Fibroblast of skin of back (primary cell): ENCODE measurements around the gene XKR7. TPM values are rescaled to one million over a fixed set of nuclear protein-coding genes. Genes with fewer than 3 reads are reported as not detected.
"Not testable (repeated sequence)": the region's sequence is repeated elsewhere in the genome, so short reads cannot be mapped to it uniquely, and the experiment has no call there.

ENCODE experiments used
- DNase-seq: peaks from one replicate; pipeline ENCODE4 v3.0.0-alpha.2; 2013
- polyA plus RNA-seq, 2 experiments: library from polyadenylated mRNA; unstranded; fragments of 120-200 nt; gene quantifications; one replicate each; pipeline ENCODE4 v1.2.1, GENCODE V29; 2013; ENCODE audit not compliant: insufficient read length in 2 of 2

The XKR7 gene, protein sequence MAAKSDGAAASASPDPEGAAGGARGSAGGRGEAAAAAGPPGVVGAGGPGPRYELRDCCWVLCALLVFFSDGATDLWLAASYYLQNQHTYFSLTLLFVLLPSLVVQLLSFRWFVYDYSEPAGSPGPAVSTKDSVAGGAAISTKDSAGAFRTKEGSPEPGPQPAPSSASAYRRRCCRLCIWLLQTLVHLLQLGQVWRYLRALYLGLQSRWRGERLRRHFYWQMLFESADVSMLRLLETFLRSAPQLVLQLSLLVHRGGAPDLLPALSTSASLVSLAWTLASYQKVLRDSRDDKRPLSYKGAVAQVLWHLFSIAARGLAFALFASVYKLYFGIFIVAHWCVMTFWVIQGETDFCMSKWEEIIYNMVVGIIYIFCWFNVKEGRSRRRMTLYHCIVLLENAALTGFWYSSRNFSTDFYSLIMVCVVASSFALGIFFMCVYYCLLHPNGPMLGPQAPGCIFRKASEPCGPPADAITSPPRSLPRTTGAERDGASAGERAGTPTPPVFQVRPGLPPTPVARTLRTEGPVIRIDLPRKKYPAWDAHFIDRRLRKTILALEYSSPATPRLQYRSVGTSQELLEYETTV
- not detected for polyA plus RNA-seq (2013, experiment 1 of 2; ENCODE audit: insufficient read length)
- not detected for polyA plus RNA-seq (2013, experiment 2 of 2; ENCODE audit: insufficient read length)

DNA sequence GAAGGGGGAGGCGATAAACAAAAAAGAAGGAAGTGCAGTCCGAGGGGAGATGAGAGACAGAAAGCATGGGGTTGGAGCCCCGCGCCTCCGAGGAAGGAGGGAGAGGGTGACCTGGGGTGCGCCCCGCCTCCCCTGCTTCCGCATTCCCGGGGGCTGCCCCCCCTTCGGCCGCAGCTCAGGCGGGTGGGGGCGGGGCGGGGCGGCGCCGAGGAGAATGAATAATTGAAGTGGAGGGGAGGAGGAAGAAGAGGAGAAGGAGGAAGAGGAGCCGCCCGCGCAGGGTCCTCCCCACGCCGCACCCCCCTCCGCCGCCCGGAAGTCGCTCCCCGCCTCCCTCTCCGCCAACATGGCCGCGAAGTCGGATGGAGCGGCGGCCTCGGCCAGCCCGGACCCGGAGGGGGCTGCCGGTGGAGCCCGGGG lies at the start of gene XKR7:
TSS of gene XKR7 (plus strand) at position 322 of the 420 bp plus-strand sequence. CDS start at position 347, 25 bp downstream.
- no peak for DNase-seq

DNA sequence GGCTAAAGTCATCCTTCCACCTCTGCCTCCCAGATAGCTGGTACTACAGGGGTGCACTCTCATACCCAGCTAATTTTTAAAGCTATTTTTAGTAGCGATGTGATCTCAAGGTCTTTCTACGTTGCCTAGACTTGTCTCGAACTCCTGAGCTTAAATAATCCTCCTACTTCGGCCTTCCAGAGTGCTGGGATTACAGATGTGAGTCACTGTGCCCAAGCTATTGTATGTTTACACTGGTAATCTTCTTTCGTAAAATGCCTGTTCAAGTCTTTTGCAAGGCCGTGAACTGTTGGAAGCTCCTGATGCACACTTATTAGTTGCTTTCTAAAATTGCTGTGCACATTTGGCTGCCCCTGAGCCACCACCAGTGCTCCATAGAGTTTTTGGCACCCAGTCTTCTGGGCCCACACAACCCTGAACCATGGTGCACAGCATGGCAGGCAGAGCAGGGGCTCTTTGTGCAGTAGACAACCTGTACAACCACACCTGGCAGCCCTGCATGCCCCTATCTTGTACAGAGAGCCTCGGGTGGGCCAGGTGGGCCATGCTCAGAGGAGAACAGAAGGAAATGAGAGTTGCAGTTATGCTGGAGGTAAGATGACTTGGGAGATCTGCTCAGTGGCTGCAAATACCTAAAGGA lies 49.4 kb upstream of the XKR7 start:
- DNase-seq, result no peak

DNA sequence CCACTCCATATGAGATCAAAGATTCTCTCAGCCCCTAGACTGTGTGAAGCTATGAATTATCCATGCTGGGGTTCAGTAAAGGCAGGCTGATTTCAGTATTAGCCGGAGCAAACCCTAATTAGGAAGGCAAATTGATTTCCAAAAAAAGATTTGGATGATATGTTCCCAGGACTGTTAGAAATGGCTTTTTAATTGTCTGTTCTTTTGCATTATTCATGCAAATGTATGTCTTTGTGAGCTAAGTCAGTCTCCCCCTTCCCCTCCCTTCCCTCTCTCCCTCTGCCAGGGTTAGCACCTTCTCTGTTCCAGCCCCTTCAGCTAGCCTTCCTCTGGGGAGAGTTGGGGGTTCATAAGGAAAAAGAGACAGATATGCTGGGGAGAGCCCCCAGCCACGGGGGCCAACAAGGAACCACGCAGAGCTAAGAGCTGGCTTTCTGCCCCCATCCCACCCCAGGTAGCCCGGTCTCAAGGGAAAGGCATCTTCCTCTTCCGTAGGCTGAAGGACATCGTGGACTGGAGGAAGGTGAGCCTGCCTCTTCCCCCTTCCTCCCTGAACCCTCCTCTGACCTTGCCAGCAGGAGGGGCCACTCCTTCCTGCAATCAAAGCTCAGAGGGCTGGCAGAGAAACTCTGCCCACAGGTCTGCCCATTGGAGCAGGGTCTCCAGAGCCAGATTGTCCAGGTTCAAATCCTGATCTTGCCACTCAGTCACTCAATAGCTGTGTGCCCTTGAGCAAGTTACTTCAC lies 48.4 kb upstream of the XKR7 start:
- DNase-seq, result no peak

DNA sequence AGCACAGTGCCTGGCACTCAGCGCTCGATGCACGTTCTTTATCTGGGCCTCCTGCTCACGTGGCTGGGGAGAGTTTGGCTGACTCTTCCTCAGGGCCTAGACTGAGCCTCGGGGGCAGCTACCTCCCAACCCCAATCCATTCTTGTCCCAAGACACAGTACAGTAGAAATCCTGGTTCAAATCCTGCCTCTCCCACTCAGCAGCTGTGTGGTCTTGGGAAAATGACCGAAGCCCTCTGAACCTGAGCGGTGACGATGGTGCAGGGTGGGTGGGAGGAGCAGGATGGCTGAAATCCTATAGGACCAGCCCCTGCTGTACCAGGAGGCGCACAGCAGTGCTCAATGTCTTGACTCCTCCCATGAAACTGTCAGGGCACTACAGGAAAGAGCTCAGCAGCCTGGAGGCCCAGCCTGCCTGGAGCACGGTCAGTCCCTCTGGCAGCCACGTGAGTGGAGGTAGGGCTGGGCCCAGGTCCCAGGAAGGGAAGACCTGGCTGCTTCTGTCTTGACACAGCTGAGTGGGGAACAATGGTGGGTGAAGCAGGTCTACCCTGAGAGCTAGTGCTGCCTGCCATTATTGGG lies 47.6 kb upstream of the XKR7 start:
- no peak for DNase-seq

DNA sequence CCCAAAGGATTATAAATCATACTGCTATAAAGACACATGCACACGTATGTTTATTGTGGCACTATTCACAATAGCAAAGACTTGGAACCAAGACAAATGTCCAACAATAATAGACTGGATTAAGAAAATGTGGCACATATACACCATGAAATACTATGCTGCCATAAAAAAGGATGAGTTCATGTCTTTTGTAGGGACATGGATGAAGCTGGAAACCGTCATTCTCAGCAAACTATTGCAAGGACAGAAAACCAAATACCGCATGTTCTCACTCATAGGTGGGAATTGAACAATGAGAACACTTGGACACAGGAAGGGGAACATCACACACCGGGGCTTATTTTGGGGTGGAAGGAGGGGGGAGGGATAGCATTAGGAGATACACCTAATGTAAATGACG lies 46.5 kb upstream of the XKR7 start:
- not testable (repeated sequence) for DNase-seq

DNA sequence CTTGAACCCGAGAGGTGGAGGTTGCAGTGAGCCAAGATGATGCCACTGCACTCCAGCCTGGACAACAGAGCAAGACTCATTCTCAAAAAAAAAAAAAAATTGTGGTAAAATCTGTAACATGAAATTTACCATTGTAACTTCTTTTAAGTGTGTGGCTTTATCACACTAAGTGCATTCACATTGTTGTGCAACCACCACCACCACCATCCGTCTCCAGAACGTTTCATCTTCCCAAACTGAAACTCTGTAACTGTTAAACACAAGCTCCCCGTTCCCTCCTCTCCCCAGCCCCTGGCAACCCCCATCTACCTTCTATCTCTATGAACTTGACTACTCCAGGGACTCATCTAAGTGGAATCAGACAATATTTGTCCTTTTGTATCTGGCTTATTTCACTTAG lies 45.8 kb upstream of the XKR7 start:
- DNase-seq, result no peak

DNA sequence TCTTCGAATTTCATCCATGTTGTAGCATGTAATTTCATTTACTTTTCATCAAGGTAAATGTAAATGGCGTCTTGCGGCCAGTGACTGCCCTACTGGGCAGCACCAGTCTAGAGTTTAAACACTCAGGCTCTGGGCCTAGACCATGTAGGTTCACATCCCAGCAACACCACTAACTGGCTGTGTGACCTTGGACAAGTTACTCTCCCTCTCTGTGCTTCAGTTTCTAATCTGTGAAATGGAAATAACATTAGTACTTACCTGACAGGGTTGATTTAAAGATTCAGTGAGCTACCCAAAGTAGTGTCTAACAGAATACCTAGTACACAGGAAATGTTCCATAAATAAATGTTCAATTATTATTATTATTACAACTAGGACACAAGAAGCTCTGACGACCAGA lies 45.4 kb upstream of the XKR7 start:
- DNase-seq, result no peak

DNA sequence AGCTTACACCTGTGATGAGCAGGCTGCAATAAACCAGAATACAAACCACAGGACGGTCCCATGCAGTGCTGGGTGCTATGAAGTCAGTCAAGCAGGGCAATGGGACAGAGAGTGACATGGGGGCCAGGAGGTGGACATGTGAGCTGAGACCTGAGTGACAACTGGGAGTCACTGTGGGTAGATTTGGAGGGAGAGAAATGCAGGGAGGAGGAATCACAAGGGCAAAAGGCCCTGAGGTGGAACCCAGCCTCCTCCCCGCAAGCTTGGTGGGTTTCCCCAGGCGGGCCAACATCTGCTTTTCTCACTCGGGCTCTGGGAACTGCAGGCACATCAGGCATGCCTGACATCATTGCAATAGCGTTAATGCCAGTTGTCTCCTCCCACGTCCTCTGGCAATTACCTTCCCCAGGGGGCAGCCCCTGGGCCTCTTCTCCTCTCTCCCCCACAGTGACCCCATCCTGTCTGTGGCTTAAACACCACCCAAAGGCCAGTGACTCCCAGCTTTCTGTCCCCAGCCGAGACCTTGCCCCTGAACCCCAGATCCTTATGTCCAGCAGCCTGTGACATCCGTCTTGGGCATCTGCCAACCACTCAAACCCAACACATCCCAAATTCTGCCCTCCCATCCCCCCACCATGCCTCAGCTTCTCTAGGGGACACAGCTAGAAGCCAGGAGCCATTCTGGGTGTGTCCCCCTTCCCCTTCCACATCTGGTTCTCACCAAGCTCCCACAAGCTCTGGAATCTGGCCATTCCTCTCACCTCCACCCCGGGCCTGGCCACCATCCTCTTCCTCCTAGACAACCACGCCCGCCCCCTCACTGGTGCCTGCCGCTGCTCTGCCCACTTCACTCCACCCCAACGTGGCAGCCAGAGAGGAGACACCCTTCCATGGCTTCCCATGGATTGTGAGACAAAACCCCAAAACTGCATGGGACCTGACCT lies 44.3 kb upstream of the XKR7 start:
- DNase-seq, result no peak

DNA sequence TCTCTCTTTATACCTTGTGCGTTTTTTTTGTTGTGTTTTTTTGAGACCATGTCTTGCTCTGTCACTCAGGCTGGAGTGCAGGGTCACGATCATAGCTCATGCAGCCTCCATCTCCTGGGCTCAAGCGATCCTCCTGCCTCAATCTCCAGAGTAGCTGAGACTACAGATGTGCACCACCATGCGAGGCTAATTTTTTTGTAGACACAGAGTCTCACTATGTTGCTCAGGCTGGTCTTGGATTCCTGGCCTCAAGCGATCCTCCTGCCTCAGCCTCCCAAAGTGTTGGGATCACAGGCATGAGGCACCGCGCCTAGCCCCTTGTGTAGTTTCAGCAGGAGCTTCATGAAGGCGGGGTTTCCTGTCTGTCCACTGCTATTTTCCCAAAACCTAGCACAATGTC lies 43.4 kb upstream of the XKR7 start:
- no peak for DNase-seq

DNA sequence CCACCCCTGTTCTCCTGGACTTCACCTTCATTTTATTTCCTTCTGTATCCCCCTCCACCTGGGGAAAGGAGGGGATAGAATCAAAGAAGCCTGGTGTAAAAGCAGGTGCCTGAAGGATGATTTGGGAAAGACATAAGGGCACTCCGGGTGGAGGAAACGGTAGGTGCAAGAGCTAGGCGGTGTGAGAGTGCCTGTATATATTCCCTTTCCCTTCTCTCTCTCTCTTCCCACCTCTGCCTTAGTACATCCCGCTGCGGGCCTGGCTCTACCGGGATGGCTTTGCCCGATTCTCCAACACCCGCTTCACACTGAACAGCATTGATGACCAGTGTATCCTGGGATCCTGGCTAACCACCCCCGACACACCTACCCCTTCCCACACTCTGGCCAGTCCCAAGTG lies 42.3 kb upstream of the XKR7 start:
- DNase-seq, result no peak

DNA sequence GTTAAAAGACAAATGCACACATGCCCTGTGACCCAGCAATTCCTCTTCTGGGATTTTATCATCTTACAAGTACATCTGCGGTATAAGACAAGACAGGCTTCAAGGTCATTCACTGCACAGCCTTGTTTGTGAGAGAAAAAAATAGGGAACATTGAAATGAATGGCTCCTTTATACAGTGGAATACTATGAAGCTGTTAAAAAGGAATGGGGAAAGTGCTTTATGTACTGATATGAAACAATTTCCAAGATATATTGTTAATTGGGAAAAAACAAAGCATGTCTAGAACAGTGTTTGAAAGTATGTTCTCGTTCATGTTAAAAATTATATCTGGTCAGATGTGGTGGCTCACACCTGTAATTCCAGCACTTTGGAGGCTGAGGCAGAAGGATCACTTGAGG lies 41.5 kb upstream of the XKR7 start:
- no peak for DNase-seq

DNA sequence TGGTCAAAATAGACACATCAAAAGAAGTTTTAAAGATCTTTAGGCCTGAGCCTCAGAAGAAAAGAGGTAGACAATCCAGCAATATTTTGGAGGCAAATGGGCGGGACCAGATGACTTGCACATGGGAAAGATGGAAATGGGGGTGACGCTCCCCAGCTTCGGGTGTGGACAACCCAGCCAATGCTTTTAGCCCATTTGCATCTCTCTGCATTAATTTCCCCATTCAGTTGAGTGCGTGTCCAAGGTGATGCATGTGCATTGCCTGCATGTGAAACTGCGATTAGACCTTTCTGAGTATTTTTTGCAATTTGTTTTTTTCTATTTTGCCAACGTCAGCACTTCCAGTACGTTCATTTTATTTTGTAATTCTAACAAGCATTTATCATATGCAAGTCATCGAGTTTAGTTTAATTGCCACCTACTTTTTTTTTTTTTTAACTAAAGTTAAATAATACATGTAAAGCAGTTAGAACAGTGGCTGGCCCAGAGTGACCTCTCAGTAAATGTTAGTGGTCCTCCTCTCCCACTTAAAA lies 40.3 kb upstream of the XKR7 start:
- no peak for DNase-seq

DNA sequence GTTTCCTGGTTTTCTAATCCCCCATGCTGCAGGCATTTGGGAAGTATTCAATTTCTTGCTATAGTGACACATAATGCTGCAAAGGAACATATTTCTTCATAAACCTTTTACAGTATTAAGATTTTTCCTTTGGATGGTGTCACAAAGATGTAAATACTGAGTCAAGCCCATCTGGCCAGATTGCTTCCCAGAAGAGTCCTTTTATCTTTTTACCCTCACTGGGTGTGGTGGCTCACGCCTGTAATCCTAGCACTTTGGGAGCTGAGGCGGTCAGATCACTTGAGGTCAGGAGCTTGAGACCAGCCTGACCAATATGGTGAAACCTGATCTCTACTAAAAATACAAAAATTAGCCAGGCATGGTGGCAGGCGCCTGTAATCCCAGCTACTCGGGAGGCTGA lies 38.3 kb upstream of the XKR7 start:
- DNase-seq, result not testable (repeated sequence)

DNA sequence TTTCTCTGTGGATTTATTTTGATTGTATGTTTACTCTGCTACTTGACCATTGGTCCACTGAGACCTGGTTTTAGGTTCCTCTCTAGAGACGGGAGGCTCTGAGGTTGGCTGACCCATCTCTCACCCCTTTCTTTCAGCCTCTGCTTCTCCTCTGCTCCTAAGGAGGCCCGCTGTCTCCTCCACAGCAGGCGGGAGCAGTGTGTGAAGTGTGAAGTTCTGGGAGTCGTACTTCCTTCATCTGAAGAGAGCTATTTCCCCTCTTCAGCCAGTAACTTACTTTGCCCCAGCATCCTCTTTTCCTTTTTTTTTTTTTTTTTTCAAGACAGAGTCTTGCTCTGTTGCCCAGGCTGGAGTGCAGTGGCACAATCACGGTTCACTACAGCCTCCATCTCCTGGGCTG lies 37.2 kb upstream of the XKR7 start:
- no peak for DNase-seq

DNA sequence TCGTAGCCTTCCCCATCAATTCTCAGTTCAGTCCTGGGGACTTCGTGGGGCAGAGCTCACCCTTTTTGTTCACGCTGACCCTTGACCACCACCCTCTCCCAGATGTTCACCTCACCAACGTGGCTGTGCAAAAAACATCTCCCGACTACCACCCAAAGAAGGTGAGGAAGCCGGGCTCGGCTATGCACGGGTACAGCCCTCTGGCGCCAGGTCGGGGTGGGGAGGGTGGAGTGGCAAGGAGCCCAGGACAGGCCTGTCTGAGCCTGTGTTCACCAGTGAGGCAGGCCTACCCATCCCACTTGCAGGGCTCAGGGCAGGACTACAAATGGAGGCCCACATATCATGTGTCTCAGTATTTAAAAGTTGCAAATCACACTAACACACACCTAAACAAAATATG lies 34.3 kb upstream of the XKR7 start:
- no peak for DNase-seq

DNA sequence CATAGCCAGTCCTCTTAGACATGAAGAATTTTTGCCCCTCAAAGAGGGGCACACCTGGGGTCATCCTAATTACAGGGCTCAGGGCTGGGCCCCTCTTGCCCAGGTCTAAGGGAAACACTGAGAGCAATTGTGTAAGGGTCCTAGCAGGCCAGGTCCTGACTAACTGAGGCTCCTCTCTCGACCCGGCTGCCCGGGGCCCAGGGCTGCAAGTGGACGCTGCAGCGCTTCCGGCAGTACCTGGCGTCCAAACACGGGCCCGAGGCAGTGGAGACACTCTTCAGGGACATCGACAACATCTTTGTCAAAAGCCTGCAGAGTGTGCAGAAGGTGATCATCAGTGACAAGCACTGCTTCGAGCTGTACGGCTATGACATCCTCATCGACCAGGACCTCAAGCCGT lies 33.5 kb upstream of the XKR7 start:
- no peak for DNase-seq

DNA sequence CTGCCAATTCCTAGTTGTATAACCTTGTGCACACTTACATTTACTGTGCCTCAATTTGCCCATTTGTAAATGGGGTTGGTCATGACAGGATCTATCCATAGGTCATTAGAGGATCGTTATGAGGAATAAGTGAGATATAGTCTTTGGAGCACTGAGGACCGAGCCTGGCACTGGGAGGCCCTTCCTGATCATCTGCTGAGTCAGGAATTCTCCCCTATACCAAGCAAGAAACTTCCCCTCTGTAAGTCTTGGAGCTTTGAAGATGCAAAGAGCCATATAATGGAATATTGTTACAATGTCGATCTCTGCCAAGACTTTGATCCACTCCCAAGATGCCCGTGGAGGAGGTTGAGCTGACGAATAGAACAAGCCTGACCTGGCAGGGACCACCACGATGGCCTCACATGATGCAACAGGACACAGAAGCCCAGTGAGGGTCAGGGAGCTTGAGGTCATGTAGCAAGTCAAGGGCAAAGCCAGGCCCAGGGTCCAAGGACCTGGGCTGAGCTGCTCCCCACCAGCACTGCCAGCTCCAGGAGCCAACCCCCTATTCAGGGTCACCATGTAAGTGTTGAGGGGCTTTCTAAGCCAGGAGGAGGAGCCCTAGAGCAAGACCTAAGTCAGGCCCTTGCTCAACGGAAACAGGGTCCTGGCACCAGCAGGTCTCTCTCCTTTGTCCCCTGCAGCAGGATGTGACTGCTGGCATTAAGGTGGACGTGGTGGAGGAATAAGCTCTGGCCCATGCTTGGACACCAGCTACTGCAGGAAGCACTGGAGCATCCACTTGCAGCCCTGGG lies 32.8 kb upstream of the XKR7 start:
- no peak for DNase-seq

DNA sequence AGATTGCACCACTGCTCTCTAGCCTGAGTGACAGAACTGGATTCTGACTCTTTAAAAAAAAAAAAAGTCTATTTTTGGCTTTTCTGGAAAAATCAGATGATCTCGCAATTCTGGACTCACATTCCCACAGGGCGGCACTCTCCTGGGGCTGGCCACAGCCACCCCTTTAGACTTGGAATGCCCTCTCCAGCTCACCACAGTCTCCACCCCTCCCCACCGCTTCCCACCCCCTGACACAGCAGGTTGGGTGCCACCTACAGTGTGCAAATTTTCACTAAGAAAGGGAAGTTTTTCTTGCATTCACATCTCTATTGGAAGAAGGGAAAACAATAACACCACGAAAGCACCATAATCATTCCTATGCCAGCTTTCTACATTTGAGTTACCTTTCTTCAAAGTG lies 31.5 kb upstream of the XKR7 start:
- no peak for DNase-seq

DNA sequence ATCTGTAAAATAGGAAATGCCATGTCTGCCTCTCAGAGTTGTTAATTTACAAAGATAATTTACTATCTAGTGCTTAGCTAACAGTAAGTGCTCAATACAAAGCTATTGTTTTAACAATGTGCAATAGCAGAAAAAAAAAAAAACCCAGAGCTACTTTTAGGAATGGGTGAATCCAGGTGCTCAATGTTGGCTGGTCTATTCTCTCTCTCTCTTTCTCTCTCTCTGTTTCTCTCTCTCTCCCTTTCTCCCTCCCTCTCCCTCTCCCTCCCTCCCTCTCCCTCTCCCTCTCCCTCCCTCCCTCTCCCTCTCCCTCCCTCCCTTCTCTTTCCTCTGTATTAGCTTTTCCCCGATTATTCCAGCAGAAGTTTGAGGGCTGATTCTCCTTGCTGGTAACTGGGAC lies 30.1 kb upstream of the XKR7 start:
- DNase-seq, result no peak

DNA sequence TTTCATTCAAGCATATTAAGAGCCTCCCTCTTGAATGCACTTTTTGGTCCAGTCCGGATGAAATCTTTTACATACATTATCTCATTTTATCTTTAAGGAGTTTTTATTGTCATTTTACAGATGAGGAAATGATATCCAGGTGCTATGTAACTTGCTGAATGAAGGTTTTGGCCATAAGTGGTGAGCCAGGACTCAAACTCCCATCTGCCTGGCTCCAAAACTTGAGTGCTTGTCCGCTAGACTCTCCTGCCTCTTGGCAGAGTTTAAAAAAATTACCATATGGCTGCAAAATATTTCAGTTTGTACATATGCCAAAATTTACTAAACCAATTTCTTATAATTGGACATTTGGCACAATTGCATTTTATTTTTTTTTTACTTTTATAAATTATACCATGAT lies 28.3 kb upstream of the XKR7 start:
- no peak for DNase-seq
